Trophoblast cell (in vitro differentiated cells and primary cell): ENCODE results near the gene MLXIP.

ENCODE experiments used
- DNase-seq, 2 donors: peaks; one replicate each; pipeline ENCODE4 v3.0.0-alpha.2; 2016
- H2AFZ ChIP-seq: 2 replicates; pipeline ENCODE4 v1.6.1; 2013; ENCODE audit warnings: low read length, moderate library complexity, mild to moderate bottlenecking; ENCODE audit not compliant: insufficient read depth, poor library complexity
- H2AK5ac ChIP-seq: 2 replicates; pipeline ENCODE4 v1.6.1; 2013; ENCODE audit warnings: mild to moderate bottlenecking, low read length
- H2BK120ac ChIP-seq: 2 replicates; pipeline ENCODE4 v1.6.1; 2013; ENCODE audit warnings: low read length, mild to moderate bottlenecking, moderate library complexity; ENCODE audit not compliant: insufficient read depth, poor library complexity
- H2BK12ac ChIP-seq: 2 replicates; pipeline ENCODE4 v1.6.1; 2013; ENCODE audit warnings: mild to moderate bottlenecking, low read length, moderate library complexity
- H2BK5ac ChIP-seq: 2 replicates; pipeline ENCODE4 v1.6.1; 2013; ENCODE audit warnings: low read length, low read depth, moderate library complexity, mild to moderate bottlenecking; ENCODE audit not compliant: poor library complexity
- H3K14ac ChIP-seq: 2 replicates; pipeline ENCODE4 v1.6.1; 2013; ENCODE audit warnings: mild to moderate bottlenecking, low read length
- H3K18ac ChIP-seq: 2 replicates; pipeline ENCODE4 v1.6.1; 2013; ENCODE audit warnings: mild to moderate bottlenecking, low read length
- H3K23ac ChIP-seq: 2 replicates; pipeline ENCODE4 v1.6.1; 2013; ENCODE audit warnings: low read length
- H3K27ac ChIP-seq: 2 replicates; pipeline ENCODE4 v1.5.1; 2013; ENCODE audit warnings: low read depth, mild to moderate bottlenecking, inconsistent platforms, low read length, moderate library complexity
- H3K27me3 ChIP-seq: 2 replicates; pipeline ENCODE4 v1.6.1; 2013; ENCODE audit warnings: inconsistent platforms, mild to moderate bottlenecking, low read length, moderate library complexity; ENCODE audit not compliant: insufficient read depth
- H3K36me3 ChIP-seq, 2 experiments: 1 replicate in 1 of 2; 2 replicates in 1 of 2; pipeline ENCODE4 v1.6.1; 2013; ENCODE audit warnings: low read length in 2 of 2, mild to moderate bottlenecking in 2 of 2, moderate library complexity in 1 of 2; ENCODE audit not compliant: insufficient read depth in 2 of 2, control insufficient read depth in 1 of 2
- H3K4ac ChIP-seq: 2 replicates; pipeline ENCODE4 v1.6.1; 2013; ENCODE audit warnings: low read depth, mild to moderate bottlenecking, low read length, moderate library complexity
- H3K4me1 ChIP-seq, 2 experiments: 1 replicate in 1 of 2; 2 replicates in 1 of 2; pipeline ENCODE4 v1.6.1; 2013; ENCODE audit warnings: low read length in 2 of 2, mild to moderate bottlenecking in 2 of 2, moderate library complexity in 1 of 2; ENCODE audit not compliant: insufficient read depth in 2 of 2, control insufficient read depth in 1 of 2
- H3K4me2 ChIP-seq: 2 replicates; pipeline ENCODE4 v1.6.1; 2013; ENCODE audit warnings: inconsistent platforms, mild to moderate bottlenecking, low read length, moderate library complexity
- H3K4me3 ChIP-seq: 2 replicates; pipeline ENCODE4 v1.5.1; 2013; ENCODE audit warnings: mild to moderate bottlenecking, low read depth, low read length, inconsistent platforms
- H3K79me1 ChIP-seq: one replicate; pipeline ENCODE4 v1.6.1; 2013; ENCODE audit warnings: low read length
- H3K79me2 ChIP-seq: 2 replicates; pipeline ENCODE4 v1.6.1; 2013; ENCODE audit warnings: low read length, mild to moderate bottlenecking; ENCODE audit not compliant: control insufficient read depth, insufficient read depth, poor library complexity
- H3K9ac ChIP-seq: 2 replicates; pipeline ENCODE4 v1.6.1; 2013; ENCODE audit warnings: mild to moderate bottlenecking, low read length
- H3K9me3 ChIP-seq: 2 replicates; pipeline ENCODE4 v1.6.1; 2013; ENCODE audit warnings: low read depth, mild to moderate bottlenecking, control low read depth, inconsistent platforms, low read length; ENCODE audit not compliant: insufficient read depth
- H4K12ac ChIP-seq: 2 replicates; pipeline ENCODE4 v1.6.1; 2013; ENCODE audit warnings: low read depth, mild to moderate bottlenecking, low read length, moderate library complexity
- H4K8ac ChIP-seq: 2 replicates; pipeline ENCODE4 v1.6.1; 2013; ENCODE audit warnings: low read depth, mild to moderate bottlenecking, low read length, moderate library complexity
- H4K91ac ChIP-seq: one replicate; pipeline ENCODE4 v1.6.1; 2013; ENCODE audit warnings: low read depth, mild to moderate bottlenecking, low read length, moderate library complexity
- WGBS: extraction: QIAGEN DNeasy Blood & Tissue Kit; methylation state at CpG from one replicate; pipeline ENCODE4 v1.1.7; 2013; ENCODE audit warnings: missing lambda C conversion rate; ENCODE audit not compliant: insufficient read length, insufficient coverage; ENCODE audit errors: extremely low coverage; 5-methylcytosine and 5-hydroxymethylcytosine counted together

Gene MLXIP

DNA sequence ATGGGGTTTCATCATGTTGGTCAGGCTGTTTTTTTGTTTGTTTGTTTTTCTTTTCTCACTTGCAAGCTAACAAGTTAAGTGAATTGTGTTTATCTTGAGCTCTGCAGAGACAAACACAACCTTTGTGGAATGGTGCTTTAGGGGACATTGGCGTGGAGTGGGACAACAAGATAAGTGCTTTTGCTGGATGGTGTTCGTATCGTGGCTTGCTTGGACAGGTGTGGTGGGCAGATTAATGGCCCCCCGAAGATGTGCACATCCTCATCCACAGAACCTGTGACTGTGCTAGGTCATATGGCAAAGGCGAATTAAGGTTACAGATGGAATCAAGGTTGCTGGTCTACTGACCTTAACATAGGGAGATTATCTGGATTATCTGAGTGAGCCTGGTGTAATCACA lies 7.0 kb downstream of the MLXIP start:
- no peak overlapping the region for H3K4ac ChIP-seq
- no peak overlapping the region for H2BK12ac ChIP-seq
- WGBS, result no CpG with 5 or more reads among the region's 5 CpGs
- H3K23ac ChIP-seq, result no peak overlapping the region
- H3K27me3 ChIP-seq, result no peaks in the 10 kb centered on the region
- no peak overlapping the region for H2AFZ ChIP-seq
- no peak for DNase-seq
- no peak overlapping the region for H3K4me2 ChIP-seq
- peaks cover 14 to 20% of the 10 kb centered on the region in 2 experiments for H3K4me1 ChIP-seq
- H3K14ac ChIP-seq, result no peak overlapping the region
- H2BK5ac ChIP-seq, result no peak overlapping the region
- H3K27ac ChIP-seq, result no peak overlapping the region
- H3K36me3 ChIP-seq, result peaks cover 12 to 15% of the 10 kb centered on the region in 2 experiments
- no peaks in the 10 kb centered on the region for H3K79me2 ChIP-seq
- peaks cover 3% of the 10 kb centered on the region for H3K79me1 ChIP-seq
- H4K91ac ChIP-seq, result no peak overlapping the region
- no peak overlapping the region for H3K4me3 ChIP-seq
- no peak overlapping the region for H2BK120ac ChIP-seq
- no peak overlapping the region for H2AK5ac ChIP-seq
- no peak overlapping the region for H4K12ac ChIP-seq
- no peak overlapping the region for H3K9ac ChIP-seq
- H3K18ac ChIP-seq, result no peak overlapping the region
- peaks cover 2% of the 10 kb centered on the region for H3K9me3 ChIP-seq
- no peak overlapping the region for H4K8ac ChIP-seq

DNA sequence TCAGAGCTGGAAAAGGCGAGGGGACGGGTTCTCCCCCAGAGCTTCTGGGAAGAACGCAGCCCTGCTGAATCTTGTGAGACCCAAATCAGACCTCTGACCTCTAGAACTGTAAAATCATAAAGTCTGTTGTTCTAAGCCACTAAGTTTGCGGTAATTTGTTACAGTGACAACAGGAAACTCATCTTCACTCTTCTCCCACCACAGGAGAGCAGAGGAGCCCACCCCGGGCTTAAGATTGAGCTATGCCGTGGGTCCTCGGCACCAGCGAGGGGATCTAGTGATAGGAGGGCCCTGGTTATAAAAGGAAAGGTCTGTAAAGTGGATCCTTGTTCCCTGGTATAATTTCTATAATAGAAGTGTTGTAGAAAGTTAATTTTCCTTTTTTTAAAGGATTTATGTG lies 7.6 kb downstream of the MLXIP start:
- no peak for DNase-seq

GRCh38 chr12:122086641-122087285 lies 8.2 kb downstream of the MLXIP start:
- Histone ChIP-seq H2AFZ (no peak overlapping the region), H3K9me3 (peaks cover 2% of the 10 kb centered on the region), H3K9ac (no peak overlapping the region), H3K4me2 (no peak overlapping the region), H3K36me3 (peaks cover 12 to 15% of the 10 kb centered on the region in 2 experiments), H3K4me1 (peaks cover 10 to 15% of the 10 kb centered on the region in 2 experiments), H3K4ac (no peak overlapping the region), H3K23ac (no peak overlapping the region), H3K27me3 (no peaks in the 10 kb centered on the region), H2BK12ac (no peak overlapping the region), H4K91ac (no peak overlapping the region), H3K27ac (no peak overlapping the region), H2BK120ac (no peak overlapping the region), H2BK5ac (no peak overlapping the region), H3K14ac (no peak overlapping the region), H4K12ac (no peak overlapping the region), H3K18ac (no peak overlapping the region), H3K79me2 (no peaks in the 10 kb centered on the region), H3K79me1 (no peaks in the 10 kb centered on the region), H3K4me3 (no peak overlapping the region), H4K8ac (peak overlapping the region; percentile 15), H2AK5ac (no peak overlapping the region)
- no CpG with 5 or more reads among the region's 18 CpGs for WGBS
- no peak for DNase-seq

More for the DNA sequence above, 7.6 kb downstream of the MLXIP start:
- Histone ChIP-seq H2BK12ac (no peak overlapping the region), H3K4me2 (no peak overlapping the region), H2AFZ (no peak overlapping the region), H4K91ac (no peak overlapping the region), H3K27ac (no peak overlapping the region), H3K14ac (no peak overlapping the region), H3K4ac (no peak overlapping the region), H3K27me3 (no peaks in the 10 kb centered on the region), H3K79me2 (no peaks in the 10 kb centered on the region), H2BK5ac (no peak overlapping the region), H2BK120ac (no peak overlapping the region), H3K4me3 (no peak overlapping the region), H2AK5ac (no peak overlapping the region), H3K9me3 (peaks cover 2% of the 10 kb centered on the region), H3K18ac (no peak overlapping the region), H3K23ac (no peak overlapping the region), H4K8ac (no peak overlapping the region), H4K12ac (no peak overlapping the region), H3K4me1 (peaks cover 13 to 18% of the 10 kb centered on the region in 2 experiments), H3K79me1 (peaks cover 3% of the 10 kb centered on the region), H3K36me3 (peaks cover 12 to 15% of the 10 kb centered on the region in 2 experiments), H3K9ac (no peak overlapping the region)
- no CpG with 5 or more reads among the region's 8 CpGs for WGBS

DNA sequence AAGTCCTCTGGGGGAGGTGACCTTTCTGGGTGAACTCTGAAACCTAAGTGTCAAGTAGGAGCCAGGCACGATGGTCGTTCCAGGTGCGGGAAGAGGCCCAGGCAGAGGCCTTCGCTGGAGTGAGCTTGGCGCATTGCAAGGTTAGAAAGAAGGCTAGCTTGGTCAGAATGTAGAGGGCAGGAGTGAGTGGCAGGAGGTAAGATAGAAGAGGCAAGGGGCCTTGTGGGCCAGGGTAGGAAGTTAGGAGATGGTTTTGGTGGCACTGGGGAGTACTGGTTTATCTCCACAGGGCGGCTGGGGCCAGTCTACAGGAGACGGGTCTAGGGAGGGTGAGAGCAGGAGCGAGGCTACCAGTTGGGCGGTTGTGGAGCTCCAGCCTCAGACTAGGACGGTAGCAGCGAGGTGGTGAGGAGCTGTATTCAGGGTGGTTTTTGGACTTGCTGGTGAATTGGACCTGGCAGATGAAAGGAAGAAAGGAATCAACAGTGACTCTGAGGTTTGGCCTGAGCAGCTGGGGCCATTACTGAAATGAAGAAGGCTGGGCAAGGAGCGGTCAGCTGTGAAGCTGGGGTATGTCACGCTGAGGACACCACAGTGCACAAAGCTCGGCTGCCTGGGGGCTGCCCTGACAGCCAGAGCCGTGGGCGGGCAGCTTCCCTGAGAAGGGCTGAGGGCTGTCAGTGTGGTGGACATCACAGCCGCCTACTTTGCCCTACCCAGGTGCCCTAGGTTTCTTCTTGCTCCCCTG lies 9.0 kb downstream of the MLXIP start:
- no peak overlapping the region for H2BK5ac ChIP-seq
- no peaks in the 10 kb centered on the region for H3K27me3 ChIP-seq
- H2BK12ac ChIP-seq, result no peak overlapping the region
- H2AK5ac ChIP-seq, result no peak overlapping the region
- no peak overlapping the region for H3K23ac ChIP-seq
- no peak overlapping the region for H2AFZ ChIP-seq
- no peak overlapping the region for H3K4me3 ChIP-seq
- no peak for DNase-seq
- H3K79me2 ChIP-seq, result no peaks in the 10 kb centered on the region
- no peak overlapping the region for H3K9ac ChIP-seq
- H4K91ac ChIP-seq, result no peak overlapping the region
- H3K14ac ChIP-seq, result no peak overlapping the region
- no peak overlapping the region for H3K27ac ChIP-seq
- H3K4me1 ChIP-seq, result peaks cover 5 to 10% of the 10 kb centered on the region in 2 experiments
- H3K4ac ChIP-seq, result no peak overlapping the region
- no peak overlapping the region for H3K4me2 ChIP-seq
- H3K18ac ChIP-seq, result no peak overlapping the region
- no peak overlapping the region for H2BK120ac ChIP-seq
- no CpG with 5 or more reads among the region's 17 CpGs for WGBS
- H4K8ac ChIP-seq, result no peak overlapping the region
- H3K9me3 ChIP-seq, result peaks cover 2% of the 10 kb centered on the region
- H3K36me3 ChIP-seq, result peaks cover 12 to 15% of the 10 kb centered on the region in 2 experiments
- no peak overlapping the region for H4K12ac ChIP-seq
- H3K79me1 ChIP-seq, result no peaks in the 10 kb centered on the region
